Dermis microvascular lymphatic vessel endothelial cell (primary cell): ENCODE measurements around the gene CSNK1D. TPM values are rescaled to one million over a fixed set of nuclear protein-coding genes. Genes with fewer than 3 reads are reported as not detected.
"Not testable (repeated sequence)": the region's sequence is repeated elsewhere in the genome, so short reads cannot be mapped to it uniquely, and the experiment has no call there.

Experiments used
- DNase-seq, 2 donors: peaks; one replicate each; pipeline versions ENCODE4 v3.0.0 to v3.0.0-alpha.2; 2010; ENCODE audit warnings: low read depth in 2 of 2
- total RNA-seq: library from RNA; depleted of rRNA; stranded (reverse); fragments of >200 nt; gene quantifications from 2 replicates; pipeline ENCODE4 v1.2.1, GENCODE V29; 2014

CSNK1D gene
- total RNA-seq, 1 donor from 2014 or later = 36.1 TPM

DNA sequence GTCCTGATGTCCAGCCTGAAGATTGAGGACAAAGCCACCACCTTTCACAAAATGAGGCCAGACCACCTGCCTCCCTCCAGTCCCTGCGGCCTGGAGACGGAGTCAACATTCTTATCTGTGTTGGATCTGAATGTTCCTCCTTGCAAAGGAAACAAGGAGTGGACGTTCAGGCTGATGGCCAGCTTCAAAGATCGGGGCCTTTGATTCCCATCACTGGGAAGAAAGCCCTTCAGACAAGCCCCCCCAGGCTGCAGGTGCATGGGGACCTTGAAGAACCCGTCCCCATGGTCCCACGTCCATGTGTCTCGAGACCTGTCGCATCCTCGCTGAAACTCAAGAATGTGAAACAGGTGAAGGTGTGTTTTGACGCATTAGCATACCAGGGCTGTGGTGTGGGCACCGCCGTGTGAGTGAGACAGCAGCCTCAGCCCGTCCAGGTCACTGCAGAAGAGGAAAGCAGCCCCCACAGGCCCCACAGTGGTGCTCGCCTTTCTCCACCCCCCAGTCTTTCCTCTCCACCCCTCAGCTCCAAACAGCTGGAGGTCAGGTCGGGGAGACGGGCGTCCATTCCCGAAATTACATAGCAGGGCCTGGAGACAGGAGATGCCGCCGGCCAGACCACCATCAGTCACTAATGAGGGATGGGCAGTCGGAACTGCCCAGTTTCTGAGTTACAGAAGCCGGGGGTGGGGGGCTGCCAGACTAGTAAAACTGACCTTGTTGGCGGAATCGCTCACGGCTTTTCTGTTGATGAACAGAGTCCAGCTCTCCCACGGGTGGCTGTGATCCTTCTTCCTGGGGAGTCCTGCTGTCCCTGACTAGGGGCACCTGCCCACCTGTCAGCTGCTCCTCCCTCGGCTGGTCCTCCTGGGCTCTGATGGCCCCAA lies 877 bp upstream of the CSNK1D start:
- no peak for DNase-seq

DNA sequence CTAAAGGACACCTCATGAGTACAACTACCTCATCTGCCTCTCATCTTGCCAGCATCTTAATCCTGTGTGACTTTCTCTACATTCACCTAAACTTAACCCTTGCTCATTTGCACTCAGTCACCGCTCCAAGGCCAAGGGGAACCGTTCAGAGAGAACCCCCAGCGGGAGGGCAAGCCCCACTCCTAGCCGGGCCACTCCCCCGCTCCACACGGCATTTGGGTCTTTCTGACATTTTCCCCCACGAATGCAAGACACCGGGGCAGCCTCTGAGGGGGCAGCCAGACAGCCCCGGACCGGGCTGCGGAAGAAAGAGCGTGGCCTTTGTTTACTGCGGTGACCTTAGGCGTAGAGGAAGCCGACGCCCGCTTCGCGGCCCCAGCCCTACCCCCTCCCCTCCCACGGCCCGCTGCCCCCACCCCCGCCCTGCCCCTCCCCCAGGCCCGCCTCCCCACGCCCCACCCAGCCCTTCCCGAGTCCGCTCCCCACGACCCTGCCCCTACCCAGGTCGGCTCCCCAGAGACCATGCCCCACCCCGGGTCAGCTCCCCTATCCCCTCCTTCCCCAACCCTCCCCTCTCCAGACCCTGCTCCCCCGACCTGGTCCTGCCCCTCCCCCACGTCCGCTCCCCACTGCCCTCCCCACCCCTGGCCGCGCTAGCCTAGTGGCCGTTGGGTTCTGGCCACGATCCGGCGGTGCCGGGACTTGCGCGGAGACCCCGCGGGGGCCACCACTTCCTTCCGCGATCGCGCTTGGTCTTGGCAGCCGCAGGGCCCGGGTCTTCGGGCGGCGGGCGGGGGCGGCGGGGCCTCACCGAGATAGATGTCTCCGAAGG lies 789 bp downstream of the CSNK1D start:
- peak in 1 of 2 donors; percentile 17 for DNase-seq

DNA sequence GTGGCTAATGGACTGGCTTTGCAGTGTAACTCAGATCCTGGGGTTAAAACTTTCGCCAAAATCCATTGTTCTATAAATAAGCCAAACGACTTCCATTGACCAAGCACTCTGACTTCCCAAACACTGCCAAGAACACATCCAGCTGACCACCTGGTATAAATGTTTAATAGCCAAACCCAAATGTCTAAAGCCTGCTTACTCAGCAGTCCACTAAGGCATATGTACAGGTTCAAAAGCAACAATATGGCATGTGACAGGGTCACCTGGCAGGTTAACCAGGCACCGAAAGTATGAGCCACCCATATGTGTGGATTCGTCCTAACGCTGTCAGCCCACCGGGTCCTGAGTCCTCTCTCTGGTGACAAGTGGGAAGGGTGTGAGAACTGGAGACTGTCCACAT lies 2.1 kb downstream of the CSNK1D start:
- no peak for DNase-seq

DNA sequence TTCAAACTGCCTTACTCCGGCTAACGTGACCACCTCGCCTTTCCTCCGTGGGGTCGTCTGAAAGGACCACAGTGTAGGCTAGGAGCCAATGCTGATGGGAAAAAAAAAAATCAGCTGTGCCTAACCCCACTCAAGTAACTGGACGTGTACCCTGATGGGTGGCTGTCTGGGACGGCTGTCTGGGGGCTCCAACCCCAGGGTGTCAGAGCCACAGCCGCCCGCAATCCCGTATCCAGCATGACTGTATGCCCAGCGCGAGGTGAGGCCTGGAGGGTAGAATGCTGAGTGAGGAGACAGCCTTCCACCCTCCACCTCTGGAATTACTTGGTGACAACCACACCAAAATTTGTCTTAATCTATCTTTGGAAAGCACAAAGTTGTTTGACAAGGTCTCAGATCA lies 2.8 kb downstream of the CSNK1D start:
- DNase-seq = no peak

- no peak for DNase-seq
These were observed 3.5 kb downstream of the CSNK1D start for GRCh38 chr17:82269882-82270500.

DNA sequence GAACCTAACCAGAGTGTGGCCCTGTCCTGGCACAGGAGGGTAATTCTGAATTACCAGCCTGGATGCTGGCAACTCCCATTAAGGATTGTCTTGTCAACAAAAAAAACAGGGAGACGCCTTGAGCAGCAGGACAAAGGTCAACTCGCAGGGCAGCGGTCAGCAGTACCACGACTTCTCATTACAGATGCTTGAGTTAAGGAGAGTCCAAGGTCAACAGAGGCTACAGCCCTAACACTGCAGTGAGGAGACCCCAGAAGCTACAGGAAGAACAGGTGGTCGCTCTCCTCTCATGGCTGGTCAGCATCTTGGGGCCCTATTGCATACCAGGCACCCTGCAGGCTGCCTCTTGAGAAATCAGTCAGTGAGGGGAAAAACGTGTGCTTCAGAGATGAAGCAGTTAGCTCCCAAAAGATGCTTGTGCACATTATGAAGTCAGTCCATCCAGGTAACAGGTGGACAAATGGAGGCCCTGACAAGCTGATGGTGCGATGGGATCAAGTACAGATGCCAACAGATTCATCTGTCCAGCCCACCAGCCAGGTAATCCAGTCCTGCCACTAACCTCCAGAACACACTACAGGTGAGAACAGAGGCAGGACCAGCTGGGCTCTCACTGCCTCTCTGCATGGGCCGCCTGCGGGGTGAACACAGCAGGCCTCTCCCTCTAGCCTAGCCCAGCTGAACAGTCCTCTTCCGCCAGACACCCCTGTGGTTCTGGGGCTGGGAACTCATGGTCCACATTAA lies 4.2 kb downstream of the CSNK1D start:
- no peak for DNase-seq

DNA sequence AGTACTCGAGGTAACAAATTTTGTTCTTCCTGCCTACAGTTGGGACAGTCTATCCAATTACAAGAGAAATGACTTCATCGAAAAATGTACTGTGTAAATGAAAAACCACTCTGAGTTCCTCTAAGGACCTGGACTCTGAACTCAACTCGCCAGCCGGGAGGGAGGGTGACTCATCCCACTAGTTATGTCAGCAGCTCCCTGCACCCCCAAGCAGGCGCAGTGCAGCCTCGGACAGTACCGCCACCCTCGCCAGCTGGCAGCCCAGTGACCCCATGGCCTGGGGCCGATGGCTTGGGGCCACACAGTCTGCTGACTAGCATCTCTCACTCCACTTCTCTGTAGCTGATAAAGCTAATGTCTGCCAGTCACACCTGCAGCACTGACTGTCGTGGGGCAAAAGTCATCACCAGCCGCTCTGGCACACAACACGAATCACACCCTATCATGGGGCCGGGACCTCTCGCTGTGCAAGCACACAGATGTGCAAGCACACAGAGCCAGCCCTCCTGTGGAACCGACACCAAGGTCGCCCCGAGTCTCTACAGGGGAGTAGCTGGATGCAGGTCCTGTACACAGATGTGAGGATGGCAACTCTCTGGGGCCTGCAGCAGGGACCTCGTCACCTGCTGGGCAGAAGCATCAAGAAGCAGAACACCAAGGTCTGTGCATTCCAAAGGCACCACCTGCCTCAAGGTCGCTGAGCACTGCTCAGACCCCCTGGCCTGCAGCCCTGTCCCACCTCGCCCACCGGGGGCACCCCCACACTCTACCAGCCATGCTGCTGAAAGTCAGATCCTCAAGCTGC lies 5.7 kb downstream of the CSNK1D start:
- peak; percentile 50 to 90 for DNase-seq

DNA sequence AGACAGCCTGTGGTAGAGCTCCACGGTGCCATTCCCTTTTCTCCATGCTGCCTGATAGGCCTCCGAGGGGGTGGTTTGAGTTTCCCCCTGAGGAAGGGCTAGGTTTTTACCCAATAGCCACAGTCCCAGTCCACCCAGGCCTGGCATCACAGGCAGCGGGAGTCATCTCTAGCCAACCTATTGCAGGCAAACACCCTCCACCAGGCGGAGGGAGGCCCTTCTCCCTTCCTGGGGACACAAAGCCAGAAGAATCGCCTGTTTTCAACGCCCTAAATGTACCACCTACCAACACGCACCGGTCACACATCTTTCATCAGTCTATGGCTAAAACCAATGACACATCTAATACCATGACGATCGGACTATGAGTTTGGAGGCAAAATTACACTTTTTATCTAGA lies 7.4 kb downstream of the CSNK1D start:
- no peak for DNase-seq

- no peak for DNase-seq
These were observed 9.9 kb downstream of the CSNK1D start for GRCh38 chr17:82263641-82264040.

DNA sequence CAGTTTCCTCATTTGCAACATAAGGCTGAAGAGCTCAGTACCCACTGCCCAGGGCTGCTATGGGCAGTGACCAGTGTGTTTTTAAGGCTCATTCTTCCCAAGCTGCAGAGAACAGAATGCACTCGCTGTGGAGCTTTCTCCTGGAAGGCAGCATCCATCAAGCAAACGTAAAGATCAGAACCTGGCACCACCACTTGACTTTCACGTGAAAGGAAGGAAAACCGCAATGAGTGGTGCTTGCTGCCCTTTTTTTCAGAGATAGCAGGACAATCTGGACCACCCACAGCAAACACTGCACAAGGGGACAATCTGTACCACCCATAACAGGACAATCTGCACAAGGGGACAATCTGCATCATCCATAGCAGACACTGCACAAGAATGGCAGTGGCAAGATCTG lies 11.2 kb downstream of the CSNK1D start:
- DNase-seq = no peak

DNA sequence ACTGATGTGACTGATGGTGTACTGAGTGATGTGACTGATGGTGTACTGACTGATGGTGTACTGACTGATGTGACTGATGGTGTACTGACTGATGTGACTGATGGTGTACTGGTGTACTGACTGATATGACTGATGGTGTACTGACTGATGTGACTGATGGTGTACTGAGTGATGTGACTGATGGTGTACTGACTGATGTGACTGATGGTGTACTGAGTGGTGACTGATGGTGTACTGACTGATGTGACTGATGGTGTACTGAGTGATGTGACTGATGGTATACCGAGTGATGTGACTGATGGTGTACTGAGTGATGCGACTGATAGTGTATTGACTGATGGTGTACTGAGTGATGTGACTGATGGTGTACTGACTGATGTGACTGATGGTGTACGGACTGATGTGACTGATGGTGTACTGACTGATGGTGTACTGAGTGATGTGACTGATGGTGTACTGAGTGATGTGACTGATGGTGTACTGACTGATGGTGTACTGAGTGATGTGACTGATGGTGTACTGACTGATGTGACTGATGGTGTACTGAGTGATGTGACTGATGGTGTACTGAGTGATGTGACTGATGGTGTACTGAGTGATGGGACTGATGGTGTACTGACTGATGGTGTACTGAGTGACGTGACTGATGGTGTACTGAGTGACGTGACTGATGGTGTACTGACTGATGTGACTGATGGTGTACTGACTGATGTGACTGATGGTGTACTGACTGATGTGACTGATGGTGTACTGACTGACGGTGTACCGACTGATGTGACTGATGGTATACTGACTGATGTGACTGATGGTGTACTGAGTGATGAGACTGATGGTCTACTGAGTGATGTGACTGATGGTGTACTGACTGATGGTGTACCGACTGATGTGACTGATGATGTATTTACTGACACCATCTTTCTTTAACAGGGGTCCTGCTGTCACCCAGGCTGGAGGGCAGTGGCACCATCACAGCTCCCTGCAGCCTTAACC lies 13.2 kb downstream of the CSNK1D start:
- DNase-seq = not testable (repeated sequence)

- DNase-seq = no peak
These were observed 14.9 kb downstream of the CSNK1D start for GRCh38 chr17:82258555-82258954.

GRCh38 chr17:82257473-82257872 lies 16.0 kb downstream of the CSNK1D start:
- peak; percentile 32 to 61 for DNase-seq

GRCh38 chr17:82256242-82256885 lies 17.1 kb downstream of the CSNK1D start:
- DNase-seq = no peak

- no peak for DNase-seq
These were observed 18.0 kb downstream of the CSNK1D start for GRCh38 chr17:82255402-82255972.

DNA sequence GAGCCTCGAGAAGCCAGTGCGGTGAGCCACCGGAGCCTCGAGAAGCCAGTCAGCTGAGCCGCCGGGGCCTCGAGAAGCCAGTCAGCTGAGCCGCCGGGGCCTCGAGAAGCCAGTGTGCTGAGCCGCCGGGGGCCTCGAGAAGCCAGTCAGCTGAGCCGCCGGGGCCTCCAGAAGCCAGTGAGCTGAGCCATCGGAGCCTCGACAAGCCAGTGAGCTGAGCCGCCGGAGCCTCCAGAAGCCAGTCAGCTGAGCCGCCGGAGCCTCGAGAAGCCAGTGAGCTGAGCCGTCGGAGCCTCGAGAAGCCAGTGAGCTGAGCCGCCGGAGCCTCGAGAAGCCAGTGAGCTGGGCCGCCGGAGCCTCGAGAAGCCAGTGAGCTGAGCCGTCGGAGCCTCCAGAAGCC lies 18.8 kb downstream of the CSNK1D start:
- DNase-seq = not testable (repeated sequence)

DNA sequence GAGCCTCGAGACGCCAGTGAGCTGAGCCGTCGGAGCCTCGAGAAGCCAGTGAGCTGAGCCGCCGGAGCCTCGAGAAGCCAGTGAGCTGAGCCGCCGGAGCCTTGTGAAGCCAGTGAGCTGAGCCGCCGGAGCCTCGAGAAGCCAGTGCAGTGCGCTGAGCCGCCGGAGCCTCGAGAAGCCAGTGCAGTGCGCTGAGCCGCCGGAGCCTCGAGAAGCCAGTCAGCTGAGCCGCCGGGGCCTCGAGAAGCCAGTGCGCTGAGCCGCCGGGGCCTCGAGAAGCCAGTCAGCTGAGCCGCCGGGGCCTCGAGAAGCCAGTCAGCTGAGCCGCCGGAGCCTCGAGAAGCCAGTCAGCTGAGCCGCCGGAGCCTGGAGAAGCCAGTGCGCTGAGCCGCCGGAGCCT lies 19.4 kb downstream of the CSNK1D start:
- not testable (repeated sequence) for DNase-seq

- no peak for DNase-seq
These were observed 20.3 kb downstream of the CSNK1D start for GRCh38 chr17:82253179-82253544.
